MCF 10A (cell line): ENCODE data around the gene ANKRD50. TPM values are rescaled to one million over a fixed set of nuclear protein-coding genes. Genes with fewer than 3 reads are reported as not detected.
A peak's percentile ranks its signal among the peaks of the same experiment; 100 is the strongest.

ENCODE experiments used
- Bru-seq: library from RNA; stranded (reverse); fragments of 400-500 nt; gene quantifications from one replicate; lab custom pipeline; 2021; lab: Mats Ljungman, UMichigan
- BruChase-seq, 2 experiments: library from RNA; stranded (reverse); fragments of 400-500 nt; gene quantifications; one replicate each; lab custom pipeline; 2021; lab: Mats Ljungman, UMichigan
- BruUV-seq: library from RNA; stranded (reverse); fragments of 400-500 nt; replicated peaks from 2 replicates; lab custom pipeline; 2021; lab: Mats Ljungman, UMichigan
- CTCF ChIA-PET: fragments of 300-600 bp; sonication (Branson Sonifier 250); formaldehyde crosslinking; extraction: SDS; loops from one replicate; lab custom pipeline; 2021; ENCODE audit warnings: antibody characterized with exemption, inconsistent platforms; lab: Yijun Ruan, JAX
- POLR2A ChIA-PET: fragments of 300-600, 350-650 bp; sonication (Branson Sonifier 250); formaldehyde crosslinking; extraction: SDS; loops from one replicate; lab custom pipeline; 2020; ENCODE audit warnings: antibody characterized with exemption, inconsistent platforms; lab: Yijun Ruan, JAX
- DNase-seq: peaks from one replicate; pipeline ENCODE4 v3.0.0-alpha.2; 2018; ENCODE audit not compliant: unreplicated experiment
- H3K27ac Mint-ChIP-seq: one replicate; pipeline ENCODE4 v1.8.0; 2022; ENCODE audit warnings: mild to moderate bottlenecking, low read depth, mixed read lengths; ENCODE audit not compliant: unreplicated experiment
- H3K27me3 Mint-ChIP-seq: one replicate; pipeline ENCODE4 v1.8.0; 2022; ENCODE audit warnings: mixed read lengths; ENCODE audit not compliant: insufficient read depth, unreplicated experiment
- H3K36me3 Mint-ChIP-seq: one replicate; pipeline ENCODE4 v1.8.0; 2022; ENCODE audit warnings: mild to moderate bottlenecking, moderate library complexity, mixed read lengths; ENCODE audit not compliant: insufficient read depth, unreplicated experiment
- H3K4me1 Mint-ChIP-seq: one replicate; pipeline ENCODE4 v1.8.0; 2022; ENCODE audit warnings: mixed read lengths; ENCODE audit not compliant: insufficient read depth, unreplicated experiment
- H3K4me3 Mint-ChIP-seq: one replicate; pipeline ENCODE4 v1.8.0; 2022; ENCODE audit warnings: mild to moderate bottlenecking, moderate library complexity, mixed read lengths; ENCODE audit not compliant: unreplicated experiment
- H3K9me3 Mint-ChIP-seq: one replicate; pipeline ENCODE4 v1.8.0; 2022; ENCODE audit warnings: mixed read lengths; ENCODE audit not compliant: unreplicated experiment
- CTCF ChIP-seq: fragments of 200-600 bp; IDR thresholded peaks from one replicate; pipeline ENCODE4 v1.8.0; 2022; ENCODE audit warnings: antibody characterized with exemption, mild to moderate bottlenecking; ENCODE audit not compliant: unreplicated experiment
- intact Hi-C: fragments of 100-400 bp; cut with micrococcal nuclease; formaldehyde crosslinking; loops from 2 replicates; pipeline ENCODE4 v1.14.1; 2022
- long read RNA-seq: library from polyadenylated mRNA; stranded (forward); transcript quantifications from one replicate; pipeline ENCODE4 v2.0.0, GENCODE V29; 2022
- total RNA-seq: library from RNA; stranded (reverse); gene quantifications from 2 replicates; pipeline ENCODE4 v1.2.3, GENCODE V29; 2022

The ANKRD50 gene
- total RNA-seq (44.1 and 47.6 TPM in 2 replicates), Bru-seq, nascent RNA (percentile 98 among the genes with signal in this experiment), BruChase-seq, experiment 1, labeled RNA remaining after a 6-hour chase (percentile 93 among the genes with signal in this experiment), BruChase-seq, experiment 2, labeled RNA remaining after a 2-hour chase (percentile 97 among the genes with signal in this experiment)
- long read RNA-seq, full-length matches to known transcripts: 27 of 36 reads
- long read RNA-seq, partial matches to known transcripts: 7 of 36 reads
- long read RNA-seq, other reads (novel, unspliced or antisense): 2 of 36 reads

GRCh38 chr4:124712372-124713184 lies at the start of gene ANKRD50:
Gene ANKRD50 (minus strand): TSS chr4:124712732. CDS start chr4:124710511, 2,221 bp downstream.
- intact Hi-C loops: loop anchor here (1.0 to 5.0 kb wide), 8 partner anchors 70 to 532 kb away; no protein-coding TSS in a partner anchor
- Mint-ChIP-seq H3K27me3 (no peaks in the 10 kb centered on the region), H3K27ac (no peak within 1 kb of the TSS), H3K36me3 (peaks cover 5% of the 10 kb centered on the region), H3K4me3 (no peak within 1 kb of the TSS), H3K4me1 (peaks cover 18% of the 10 kb centered on the region), H3K9me3 (no peaks in the 10 kb centered on the region)
- no peak for TF ChIP-seq CTCF
- POLR2A ChIA-PET: interaction anchor here (0.6 to 3.6 kb wide), 18 partner anchors 11 to 571 kb away, joined by 3 to 15 read pairs (median 4); no protein-coding TSS in a partner anchor
- CTCF ChIA-PET: interaction anchor here (0.6 to 1.0 kb wide), 5 partner anchors 10 to 320 kb away, joined by 3 to 4 read pairs (median 3); no protein-coding TSS in a partner anchor
- BruUV-seq: no TSS peak
- DNase-seq: peak; percentile 93

GRCh38 chr4:124757126-124757525 lies 44.6 kb upstream of the ANKRD50 start:
- Mint-ChIP-seq H3K27ac (no peak overlapping the region), H3K27me3 (no peaks in the 10 kb centered on the region), H3K36me3 (peaks cover 6% of the 10 kb centered on the region), H3K4me1 (no peaks in the 10 kb centered on the region), H3K9me3 (no peaks in the 10 kb centered on the region), H3K4me3 (no peak overlapping the region)
- DNase-seq: peak; percentile 14
- intact Hi-C loops: no loop called here
- no TSS peak for BruUV-seq
- TF ChIP-seq CTCF: no peak
- ChIA-PET POLR2A (interaction anchor here (0.5 kb wide), 1 partner anchor 253 kb away, joined by 3 read pairs; no protein-coding TSS in a partner anchor), CTCF (no interaction called here)

GRCh38 chr4:124754681-124755080 lies 42.1 kb upstream of the ANKRD50 start:
- POLR2A ChIA-PET: interaction anchor here (0.6 to 0.7 kb wide), 2 partner anchors 53 to 87 kb away, joined by 3 read pairs; no protein-coding TSS in a partner anchor

More at GRCh38 chr4:124754681-124755080, 42.1 kb upstream of the ANKRD50 start:
- intact Hi-C loops: no loop called here
- H3K27me3 Mint-ChIP-seq: no peaks in the 10 kb centered on the region
- H3K4me1 Mint-ChIP-seq: no peaks in the 10 kb centered on the region
- no peak overlapping the region for H3K4me3 Mint-ChIP-seq
- no peak for DNase-seq
- BruUV-seq: no TSS peak
- H3K36me3 Mint-ChIP-seq: peaks cover 6% of the 10 kb centered on the region
- no peak for TF ChIP-seq CTCF
- no peaks in the 10 kb centered on the region for H3K9me3 Mint-ChIP-seq
- no peak overlapping the region for H3K27ac Mint-ChIP-seq
- CTCF ChIA-PET: no interaction called here
